HAP-1 (cell line): Measurements from ENCODE around the gene VPS45.
"Not testable (repeated sequence)": the region's sequence is repeated elsewhere in the genome, so short reads cannot be mapped to it uniquely, and the experiment has no call there.

Experiments
- DNase-seq, 2 experiments: peaks; one replicate each; pipeline ENCODE4 v3.0.0-alpha.2; 2016 to 2020; ENCODE audit warnings: low spot score in 2 of 2
- H3K27me3 ChIP-seq: fragments of 250-450 bp; sonication (Bioruptor Pico); 2 replicates; pipeline ENCODE4 v1.5.1; 2020; ENCODE audit warnings: low read depth, mild to moderate bottlenecking, moderate library complexity
- H3K36me3 ChIP-seq: fragments of 250-450 bp; sonication (Bioruptor Pico); replicated peaks from 2 replicates; pipeline ENCODE4 v1.5.1; 2020; ENCODE audit warnings: mild to moderate bottlenecking
- H3K4me1 ChIP-seq: fragments of 250-450 bp; sonication (Bioruptor Pico); 2 replicates; pipeline ENCODE4 v1.5.1; 2020; ENCODE audit warnings: mild to moderate bottlenecking
- H3K4me3 ChIP-seq: fragments of 250-450 bp; sonication (Bioruptor Pico); 2 replicates; pipeline ENCODE4 v1.5.1; 2020; ENCODE audit warnings: mild to moderate bottlenecking, moderate library complexity
- H3K9me3 ChIP-seq: fragments of 250-450 bp; sonication (Bioruptor Pico); 2 replicates; pipeline ENCODE4 v1.5.1; 2020; ENCODE audit warnings: mild to moderate bottlenecking, moderate library complexity
- in situ Hi-C: fragments of 300-500 bp; cut with MboI; formaldehyde crosslinking; loops from 3 replicates; pipeline ENCODE4 v1.14.3; 2020; ENCODE audit warnings: low sequenced_read_pairs, inconsistent platforms, mixed read lengths

The VPS45 gene

GRCh38 chr1:150118716-150119115 is 51.1 kb downstream of the VPS45 start:
- Histone ChIP-seq H3K4me1 (no peaks in the 10 kb centered on the region), H3K27me3 (no peaks in the 10 kb centered on the region), H3K36me3 (0 out of 2 replicates have a peak, but pooled peaks cover 3% of the 10 kb centered on the region), H3K4me3 (no peak overlapping the region), H3K9me3 (no peaks in the 10 kb centered on the region)
- in situ Hi-C loops = no loop called here
- no peak for DNase-seq

- no peaks in the 10 kb centered on the region for H3K9me3 ChIP-seq
- no peaks in the 10 kb centered on the region for H3K4me1 ChIP-seq
- H3K36me3 ChIP-seq = no peaks in the 10 kb centered on the region
- H3K4me3 ChIP-seq = no peak overlapping the region
- no peak for DNase-seq
- no peaks in the 10 kb centered on the region for H3K27me3 ChIP-seq
- in situ Hi-C loops = no loop called here
These were observed 53.8 kb downstream of the VPS45 start for GRCh38 chr1:150121236-150121862.

GRCh38 chr1:150126811-150127210 is 59.2 kb downstream of the VPS45 start:
- Histone ChIP-seq H3K9me3 (no peaks in the 10 kb centered on the region), H3K4me1 (no peaks in the 10 kb centered on the region; the same call in 1 of the 2 replicates), H3K4me3 (no peak overlapping the region), H3K36me3 (no peaks in the 10 kb centered on the region), H3K27me3 (no peaks in the 10 kb centered on the region)
- DNase-seq = no peak
- in situ Hi-C loops = no loop called here

GRCh38 chr1:150127464-150127863 is 59.9 kb downstream of the VPS45 start:
- in situ Hi-C loops = no loop called here

GRCh38 chr1:150127868-150128267 is 60.3 kb downstream of the VPS45 start:
- Histone ChIP-seq H3K4me3 (no peak overlapping the region), H3K27me3 (no peaks in the 10 kb centered on the region), H3K9me3 (no peaks in the 10 kb centered on the region), H3K36me3 (no peaks in the 10 kb centered on the region; the same call in 1 of the 2 replicates), H3K4me1 (no peaks in the 10 kb centered on the region; the same call in 1 of the 2 replicates)
- DNase-seq = no peak
- in situ Hi-C loops = no loop called here

More at GRCh38 chr1:150127464-150127863, 59.9 kb downstream of the VPS45 start:
- Histone ChIP-seq H3K4me1 (no peaks in the 10 kb centered on the region; the same call in 1 of the 2 replicates), H3K9me3 (no peaks in the 10 kb centered on the region), H3K27me3 (no peaks in the 10 kb centered on the region), H3K36me3 (no peaks in the 10 kb centered on the region), H3K4me3 (no peak overlapping the region)
- DNase-seq = no peak

- Histone ChIP-seq H3K27me3 (no peaks in the 10 kb centered on the region), H3K4me1 (no peaks in the 10 kb centered on the region; the same call in 1 of the 2 replicates), H3K9me3 (no peaks in the 10 kb centered on the region), H3K4me3 (no peak overlapping the region), H3K36me3 (no peaks in the 10 kb centered on the region; the same call in 1 of the 2 replicates)
- DNase-seq = no peak
- in situ Hi-C loops = no loop called here
These were observed 64.8 kb downstream of the VPS45 start for GRCh38 chr1:150132372-150132771.

- Histone ChIP-seq H3K27me3 (no peaks in the 10 kb centered on the region), H3K36me3 (no peaks in the 10 kb centered on the region; the same call in 1 of the 2 replicates), H3K9me3 (no peaks in the 10 kb centered on the region), H3K4me1 (no peaks in the 10 kb centered on the region), H3K4me3 (no peak overlapping the region)
- in situ Hi-C loops = no loop called here
- DNase-seq = no peak
These were observed 67.0 kb downstream of the VPS45 start for GRCh38 chr1:150134537-150134936.

- H3K9me3 ChIP-seq, in situ Hi-C loops, H3K36me3 ChIP-seq, H3K4me3 ChIP-seq, DNase-seq, H3K4me1 ChIP-seq, H3K27me3 ChIP-seq: not testable (repeated sequence)
These were observed 67.8 kb downstream of the VPS45 start for GRCh38 chr1:150135400-150135799.

- no peaks in the 10 kb centered on the region for H3K9me3 ChIP-seq
- H3K4me3 ChIP-seq = no peak overlapping the region
- no peaks in the 10 kb centered on the region for H3K4me1 ChIP-seq
- no peaks in the 10 kb centered on the region for H3K36me3 ChIP-seq
- H3K27me3 ChIP-seq = no peaks in the 10 kb centered on the region
- in situ Hi-C loops = no loop called here
- DNase-seq = no peak
These were observed 70.5 kb downstream of the VPS45 start for GRCh38 chr1:150138044-150138443.

- no peak for DNase-seq
- Histone ChIP-seq H3K36me3 (no peaks in the 10 kb centered on the region), H3K4me3 (no peak overlapping the region), H3K27me3 (no peaks in the 10 kb centered on the region), H3K4me1 (no peaks in the 10 kb centered on the region), H3K9me3 (no peaks in the 10 kb centered on the region)
- in situ Hi-C loops = no loop called here
These were observed 73.9 kb downstream of the VPS45 start for GRCh38 chr1:150141452-150141851.

GRCh38 chr1:150142083-150142482 is 74.5 kb downstream of the VPS45 start:
- DNase-seq = no peak
- Histone ChIP-seq H3K4me1 (no peaks in the 10 kb centered on the region), H3K27me3 (no peaks in the 10 kb centered on the region), H3K4me3 (no peak overlapping the region), H3K9me3 (no peaks in the 10 kb centered on the region), H3K36me3 (no peaks in the 10 kb centered on the region)
- in situ Hi-C loops = no loop called here

GRCh38 chr1:150144606-150145005 is 77.0 kb downstream of the VPS45 start:
- Histone ChIP-seq H3K36me3 (no peaks in the 10 kb centered on the region), H3K4me1 (peaks cover 4% of the 10 kb centered on the region), H3K9me3 (no peaks in the 10 kb centered on the region), H3K4me3 (no peak overlapping the region), H3K27me3 (no peaks in the 10 kb centered on the region)
- in situ Hi-C loops = no loop called here
- no peak for DNase-seq

- H3K27me3 ChIP-seq, H3K9me3 ChIP-seq, H3K4me1 ChIP-seq, in situ Hi-C loops, DNase-seq, H3K4me3 ChIP-seq, H3K36me3 ChIP-seq: not testable (repeated sequence)
These were observed 78.4 kb downstream of the VPS45 start for GRCh38 chr1:150146016-150146415.

GRCh38 chr1:150146849-150147542 is 79.4 kb downstream of the VPS45 start:
- Histone ChIP-seq H3K4me1 (peaks cover 9% of the 10 kb centered on the region), H3K4me3 (no peak overlapping the region), H3K36me3 (peaks cover 4% of the 10 kb centered on the region; the same call in 1 of the 2 replicates), H3K9me3 (no peaks in the 10 kb centered on the region), H3K27me3 (no peaks in the 10 kb centered on the region)
- in situ Hi-C loops = no loop called here
- no peak for DNase-seq
